Measurements from ENCODE around the gene STK25. TPM values are rescaled to one million over a fixed set of nuclear protein-coding genes. Genes with fewer than 3 reads are reported as not detected.

Gene STK25
- total RNA-seq, 1 donor from 2014 or later = 158 TPM

- no peak overlapping the region for H3K27ac Mint-ChIP-seq (ENCODE audit: unreplicated experiment)
- H3K9me3 Mint-ChIP-seq (ENCODE audit: low read depth) = no peaks in the 10 kb centered on the region
- H3K27me3 Mint-ChIP-seq (ENCODE audit: low read depth) = no peaks in the 10 kb centered on the region
- peaks cover 22% of the 10 kb centered on the region for H3K36me3 Mint-ChIP-seq (ENCODE audit: low read depth)
- no peak overlapping the region for H3K4me3 Mint-ChIP-seq (ENCODE audit: unreplicated experiment)
- DNase-seq (ENCODE audit: low spot score) = peak; percentile 91
- no peaks in the 10 kb centered on the region for H3K4me1 Mint-ChIP-seq (ENCODE audit: low read depth)
- TF ChIP-seq, protein P1, sequence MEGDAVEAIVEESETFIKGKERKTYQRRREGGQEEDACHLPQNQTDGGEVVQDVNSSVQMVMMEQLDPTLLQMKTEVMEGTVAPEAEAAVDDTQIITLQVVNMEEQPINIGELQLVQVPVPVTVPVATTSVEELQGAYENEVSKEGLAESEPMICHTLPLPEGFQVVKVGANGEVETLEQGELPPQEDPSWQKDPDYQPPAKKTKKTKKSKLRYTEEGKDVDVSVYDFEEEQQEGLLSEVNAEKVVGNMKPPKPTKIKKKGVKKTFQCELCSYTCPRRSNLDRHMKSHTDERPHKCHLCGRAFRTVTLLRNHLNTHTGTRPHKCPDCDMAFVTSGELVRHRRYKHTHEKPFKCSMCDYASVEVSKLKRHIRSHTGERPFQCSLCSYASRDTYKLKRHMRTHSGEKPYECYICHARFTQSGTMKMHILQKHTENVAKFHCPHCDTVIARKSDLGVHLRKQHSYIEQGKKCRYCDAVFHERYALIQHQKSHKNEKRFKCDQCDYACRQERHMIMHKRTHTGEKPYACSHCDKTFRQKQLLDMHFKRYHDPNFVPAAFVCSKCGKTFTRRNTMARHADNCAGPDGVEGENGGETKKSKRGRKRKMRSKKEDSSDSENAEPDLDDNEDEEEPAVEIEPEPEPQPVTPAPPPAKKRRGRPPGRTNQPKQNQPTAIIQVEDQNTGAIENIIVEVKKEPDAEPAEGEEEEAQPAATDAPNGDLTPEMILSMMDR (IDR thresholded peaks at IDR 0.05) = no peak
Observed at GRCh38 chr2:241495172-241496002, 13.0 kb downstream of the STK25 start.

DNA sequence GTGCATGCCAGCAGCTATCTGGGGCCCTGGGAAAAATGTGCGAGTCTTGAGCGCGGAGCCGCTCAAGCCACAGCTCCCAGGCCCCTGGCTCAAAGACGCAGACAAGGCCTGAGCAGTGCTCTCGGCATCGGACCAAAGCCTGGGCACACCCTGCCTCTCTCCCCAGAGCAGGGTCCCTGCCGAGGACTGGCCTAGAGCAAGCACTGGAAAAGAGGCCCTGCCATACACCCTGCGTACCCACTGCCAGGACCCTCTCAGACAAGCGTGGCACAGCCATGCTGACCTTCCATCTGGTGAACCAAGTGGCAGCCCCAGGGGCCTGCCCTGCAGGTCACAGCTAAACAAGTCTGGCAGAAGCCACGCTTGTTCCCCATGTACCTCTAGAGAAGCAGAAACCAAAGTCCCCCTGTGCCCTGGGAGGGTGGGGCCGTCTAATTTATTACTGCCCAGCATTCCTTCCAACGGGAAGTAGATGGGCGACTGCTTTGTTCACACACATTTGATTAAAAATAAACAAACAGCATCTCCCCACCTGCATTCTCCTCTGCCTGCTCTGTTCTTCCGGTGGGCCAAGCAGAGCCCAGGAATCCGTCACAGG lies 14.0 kb downstream of the STK25 start:
- Mint-ChIP-seq H3K4me1 (ENCODE audit: low read depth) (no peaks in the 10 kb centered on the region), H3K27ac (ENCODE audit: unreplicated experiment) (no peak overlapping the region), H3K4me3 (ENCODE audit: unreplicated experiment) (no peak overlapping the region), H3K9me3 (ENCODE audit: low read depth) (no peaks in the 10 kb centered on the region), H3K36me3 (ENCODE audit: low read depth) (peaks cover 24% of the 10 kb centered on the region), H3K27me3 (ENCODE audit: low read depth) (no peaks in the 10 kb centered on the region)
- TF ChIP-seq, protein P1 (IDR thresholded peaks at IDR 0.05) = no peak
- DNase-seq (ENCODE audit: low spot score) = no peak

DNA sequence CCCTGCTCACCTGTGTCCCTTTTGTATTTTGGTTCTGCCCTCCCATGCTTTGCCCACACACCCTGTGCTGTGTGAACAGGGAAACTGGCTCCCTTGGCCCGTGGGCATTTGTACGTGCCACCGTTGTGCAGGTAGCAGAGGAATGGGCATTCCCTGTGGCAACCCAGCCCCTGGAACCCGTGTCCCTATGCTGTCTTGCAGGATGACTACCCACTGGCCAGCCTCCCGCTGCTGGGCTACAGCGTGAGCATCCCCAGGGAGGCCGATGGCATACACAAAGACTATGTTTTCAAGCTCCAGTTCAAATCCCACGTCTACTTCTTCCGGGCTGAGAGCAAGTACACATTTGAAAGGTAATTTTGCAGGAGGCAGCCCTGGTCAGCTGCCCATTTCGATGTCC lies 15.3 kb downstream of the STK25 start:
- H3K4me3 Mint-ChIP-seq (ENCODE audit: unreplicated experiment) = no peak overlapping the region
- peaks cover 3% of the 10 kb centered on the region for H3K4me1 Mint-ChIP-seq (ENCODE audit: low read depth)
- H3K9me3 Mint-ChIP-seq (ENCODE audit: low read depth) = no peaks in the 10 kb centered on the region
- peaks cover 25% of the 10 kb centered on the region for H3K36me3 Mint-ChIP-seq (ENCODE audit: low read depth)
- no peaks in the 10 kb centered on the region for H3K27me3 Mint-ChIP-seq (ENCODE audit: low read depth)
- TF ChIP-seq, protein P1 (IDR thresholded peaks at IDR 0.05) = no peak
- no peak overlapping the region for H3K27ac Mint-ChIP-seq (ENCODE audit: unreplicated experiment)
- DNase-seq (ENCODE audit: low spot score) = no peak

DNA sequence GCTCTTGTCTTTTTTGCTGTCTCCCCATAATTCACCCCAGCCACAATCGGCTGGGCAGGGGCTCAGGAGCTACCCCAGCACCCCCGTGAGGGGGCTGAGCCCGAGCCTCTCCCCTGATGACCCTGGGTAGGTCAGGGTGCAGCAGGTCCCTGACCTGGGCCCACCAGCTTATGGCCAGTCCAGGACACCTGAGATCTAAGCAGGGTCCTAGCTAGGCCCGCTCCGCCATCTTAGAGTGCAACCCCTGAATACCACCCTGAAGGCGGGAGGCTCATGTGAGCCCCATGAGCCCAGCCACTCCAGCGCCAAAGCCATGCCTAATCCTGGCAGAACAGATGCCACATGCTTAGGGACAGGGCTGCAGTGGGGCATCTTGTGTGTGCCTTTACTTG lies 16.2 kb downstream of the STK25 start:
- H3K4me3 Mint-ChIP-seq (ENCODE audit: unreplicated experiment) = no peak overlapping the region
- peaks cover 24% of the 10 kb centered on the region for H3K36me3 Mint-ChIP-seq (ENCODE audit: low read depth)
- TF ChIP-seq, protein P1 (IDR thresholded peaks at IDR 0.05) = no peak
- H3K4me1 Mint-ChIP-seq (ENCODE audit: low read depth) = peaks cover 3% of the 10 kb centered on the region
- no peaks in the 10 kb centered on the region for H3K27me3 Mint-ChIP-seq (ENCODE audit: low read depth)
- no peak for DNase-seq (ENCODE audit: low spot score)
- H3K9me3 Mint-ChIP-seq (ENCODE audit: low read depth) = no peaks in the 10 kb centered on the region
- H3K27ac Mint-ChIP-seq (ENCODE audit: unreplicated experiment) = no peak overlapping the region

DNA sequence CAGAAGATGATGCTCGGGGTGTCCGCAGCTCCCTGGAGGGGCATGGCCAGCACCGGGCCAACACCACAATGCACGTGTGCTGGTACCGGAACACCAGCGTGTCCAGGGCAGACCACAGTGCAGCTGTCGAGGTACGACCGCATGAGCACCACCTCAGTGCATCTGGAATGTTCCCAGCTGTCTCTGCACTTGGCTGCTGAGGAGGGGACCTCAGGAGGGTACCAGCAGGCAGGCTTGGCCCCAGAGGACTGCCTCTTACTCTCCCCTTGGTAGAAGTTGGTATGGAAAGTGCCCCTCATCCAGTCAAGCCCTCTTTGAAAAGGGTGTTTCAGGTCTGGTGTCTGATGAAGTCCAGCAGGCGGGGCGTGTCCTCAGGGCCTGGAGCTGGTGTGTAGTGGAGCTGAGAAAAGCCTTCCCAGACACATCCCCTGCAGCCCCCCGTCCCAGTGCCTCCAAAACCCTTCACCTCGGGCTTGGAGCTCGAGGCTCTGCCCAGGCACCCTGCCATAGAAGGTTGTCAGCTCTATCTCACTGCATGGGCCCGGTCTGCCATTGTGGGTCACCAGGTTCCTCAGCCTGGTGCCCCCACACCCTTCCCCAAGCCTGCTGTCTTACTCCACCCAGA lies 16.7 kb downstream of the STK25 start:
- H3K36me3 Mint-ChIP-seq (ENCODE audit: low read depth) = peaks cover 27% of the 10 kb centered on the region
- H3K9me3 Mint-ChIP-seq (ENCODE audit: low read depth) = no peaks in the 10 kb centered on the region
- TF ChIP-seq, protein P1 (IDR thresholded peaks at IDR 0.05) = no peak
- DNase-seq (ENCODE audit: low spot score) = no peak
- H3K27ac Mint-ChIP-seq (ENCODE audit: unreplicated experiment) = no peak overlapping the region
- H3K4me3 Mint-ChIP-seq (ENCODE audit: unreplicated experiment) = no peak overlapping the region
- H3K27me3 Mint-ChIP-seq (ENCODE audit: low read depth) = no peaks in the 10 kb centered on the region
- peaks cover 3% of the 10 kb centered on the region for H3K4me1 Mint-ChIP-seq (ENCODE audit: low read depth)

Data from chondrocyte (in vitro differentiated cells).